Stimulated activated CD8-positive, alpha-beta memory T cell treated with anti-CD3 and anti-CD28 coated beads, Interleukin-12 subunit alpha, Interleukin-12 subunit beta, amount 100 ng/mL, for 1 hour (primary cell): ENCODE results near the gene FBXO5.
A peak's percentile ranks its signal among the peaks of the same experiment; 100 is the strongest.
"Not testable (repeated sequence)": the region's sequence is repeated elsewhere in the genome, so short reads cannot be mapped to it uniquely, and the experiment has no call there.

Source experiments
- DNase-seq: peaks from one replicate; pipeline ENCODE4 v3.0.0-alpha.2; 2020; ENCODE audit warnings: low read depth

FBXO5 gene

GRCh38 chr6:152993431-152993830, 10.6 kb upstream of the FBXO5 start:
- no peak for DNase-seq

- no peak for DNase-seq
Measured at GRCh38 chr6:152986978-152987377, 4.1 kb upstream of the FBXO5 start.

GRCh38 chr6:152985300-152985699, 2.5 kb upstream of the FBXO5 start:
- not testable (repeated sequence) for DNase-seq

- no peak for DNase-seq
Measured at GRCh38 chr6:152984513-152984872, 1.7 kb upstream of the FBXO5 start.

GRCh38 chr6:152983637-152984512, 1.0 kb upstream of the FBXO5 start:
- peak; percentile 90 for DNase-seq

GRCh38 chr6:152981989-152982903, 595 bp downstream of the FBXO5 start:
- no peak for DNase-seq

- DNase-seq = no peak
Measured at GRCh38 chr6:152981219-152981618, 1.6 kb downstream of the FBXO5 start.

DNA sequence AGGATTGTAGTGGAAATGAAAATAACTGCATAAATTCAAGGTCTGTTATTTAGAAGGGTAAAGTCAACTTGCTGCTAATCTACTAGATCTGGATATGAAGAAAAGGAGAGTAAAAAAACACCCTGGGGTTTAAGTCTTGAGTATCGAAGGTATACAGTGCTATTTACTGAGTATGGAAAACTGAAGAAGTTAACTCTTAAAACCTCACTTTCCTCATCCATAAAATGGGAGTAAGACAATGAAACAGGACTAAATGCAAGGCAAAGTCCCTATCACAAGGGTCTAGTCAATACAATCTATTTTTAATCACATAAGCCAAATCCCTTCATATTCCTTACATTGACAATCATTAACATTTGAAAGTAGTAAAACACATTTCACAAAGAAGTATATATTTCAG, 2.2 kb downstream of the FBXO5 start:
- DNase-seq = no peak

- no peak for DNase-seq
Measured at GRCh38 chr6:152979116-152979515, 3.7 kb downstream of the FBXO5 start.

- no peak for DNase-seq
Measured at GRCh38 chr6:152978058-152978457, 4.8 kb downstream of the FBXO5 start.

GRCh38 chr6:152977556-152977955, 5.3 kb downstream of the FBXO5 start:
- DNase-seq = no peak

GRCh38 chr6:152976749-152977148, 6.1 kb downstream of the FBXO5 start:
- no peak for DNase-seq

DNA sequence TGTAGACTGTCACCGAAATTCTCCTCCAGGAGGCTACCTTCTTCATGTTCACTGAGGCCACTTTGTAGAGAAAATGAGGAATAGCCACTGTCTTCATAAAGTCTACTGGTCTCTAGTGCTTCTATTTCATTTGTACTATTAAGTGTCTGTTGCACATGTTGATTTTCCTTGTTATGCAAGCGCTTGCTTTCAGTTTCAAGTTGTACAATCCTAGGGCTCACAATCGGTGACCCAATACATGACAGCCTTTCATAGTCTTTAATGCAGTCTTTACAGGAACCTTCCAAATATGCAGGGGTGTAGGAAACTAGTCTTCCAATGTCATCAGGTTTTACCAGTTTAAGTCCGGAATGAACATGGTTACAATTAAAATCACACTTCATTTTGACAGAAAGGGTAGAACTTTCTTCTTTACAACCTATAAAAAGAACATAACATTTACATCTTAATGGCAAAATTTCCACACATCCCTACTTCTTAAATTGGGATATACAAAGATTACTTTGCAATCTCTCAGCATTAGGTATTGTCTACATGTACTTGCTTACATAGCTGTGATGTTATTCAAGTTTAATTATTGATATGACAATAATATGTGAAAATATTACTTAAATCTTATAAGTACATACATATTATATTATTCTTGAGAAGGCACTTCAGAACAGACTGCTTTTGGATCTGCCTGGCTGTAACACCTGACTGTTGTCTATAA, 7.5 kb downstream of the FBXO5 start:
- DNase-seq = no peak

- no peak for DNase-seq
Measured at GRCh38 chr6:152973916-152974315, 8.9 kb downstream of the FBXO5 start.

GRCh38 chr6:152969688-152970418, 13.0 kb downstream of the FBXO5 start:
- DNase-seq = no peak

DNA sequence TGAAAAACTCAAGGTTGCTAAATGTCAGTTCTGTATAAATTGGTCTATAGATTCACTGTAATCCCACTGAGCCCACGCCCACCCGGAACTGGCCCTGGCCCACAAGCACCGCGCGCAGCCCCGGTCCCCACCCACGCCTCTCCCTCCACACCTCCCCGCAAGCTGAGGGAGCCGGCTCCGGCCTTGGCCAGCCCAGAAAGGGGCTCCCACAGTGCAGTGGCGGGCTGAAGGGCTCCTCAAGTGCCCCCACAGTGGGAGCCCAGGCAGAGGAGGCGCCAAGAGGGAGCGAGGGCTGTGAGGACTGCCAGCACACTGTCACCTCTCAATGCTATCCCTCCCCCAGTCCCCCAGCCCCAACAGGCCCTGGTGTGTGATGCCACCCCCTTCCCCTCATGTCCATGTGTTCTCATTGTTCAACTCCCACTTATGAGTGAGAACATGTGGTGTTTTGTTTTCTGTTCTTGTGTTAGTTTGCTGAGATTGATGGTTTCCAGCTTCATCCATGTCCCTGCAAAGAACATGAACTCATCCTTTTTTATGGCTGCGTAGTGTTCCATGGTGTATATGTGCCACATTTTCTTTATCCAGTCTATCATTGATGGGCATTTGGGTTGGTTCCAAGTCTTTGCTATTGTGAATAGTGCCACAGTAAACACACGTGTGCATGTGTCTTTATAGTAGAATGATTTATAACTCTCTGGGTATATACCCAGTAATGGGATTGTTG, 16.5 kb downstream of the FBXO5 start:
- not testable (repeated sequence) for DNase-seq

DNA sequence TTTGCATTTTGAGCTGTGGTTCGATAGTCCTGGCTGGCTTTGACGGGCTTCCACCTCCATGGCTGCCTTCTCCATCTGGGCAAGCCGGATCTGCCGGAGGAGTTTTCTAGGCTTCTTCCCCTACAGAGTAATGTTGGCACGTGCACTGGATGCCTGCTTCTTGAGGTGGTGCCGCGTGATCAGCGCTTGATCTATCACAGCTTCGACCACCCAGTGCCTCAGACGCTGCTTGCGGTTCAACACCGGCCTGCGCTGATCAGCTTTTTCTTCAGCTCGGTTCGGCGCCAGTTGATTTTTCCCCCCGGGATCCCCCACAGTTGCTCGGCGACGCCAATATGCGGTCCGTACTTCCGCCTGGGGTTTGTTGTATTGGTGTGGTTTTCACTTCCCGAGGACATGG, 23.5 kb downstream of the FBXO5 start:
- no peak for DNase-seq

DNA sequence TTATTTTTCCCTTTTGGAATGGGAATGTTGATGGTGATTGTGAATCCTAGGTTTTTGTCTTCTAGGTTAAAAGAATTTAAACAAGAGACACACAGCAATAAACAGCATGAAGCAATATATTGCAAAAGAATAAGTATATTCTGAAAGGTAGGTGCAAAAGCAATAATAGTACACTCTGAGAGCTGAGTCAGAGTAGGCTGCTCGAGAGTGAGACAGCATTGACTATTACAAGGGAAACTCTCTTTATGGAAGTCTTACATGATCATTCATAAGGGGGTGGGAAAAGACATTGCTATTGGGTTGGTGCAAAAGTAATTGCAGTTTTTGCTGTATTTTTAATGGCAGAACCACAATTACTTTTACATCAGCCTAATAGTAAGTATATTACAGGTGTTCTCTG, 25.0 kb downstream of the FBXO5 start:
- no peak for DNase-seq

DNA sequence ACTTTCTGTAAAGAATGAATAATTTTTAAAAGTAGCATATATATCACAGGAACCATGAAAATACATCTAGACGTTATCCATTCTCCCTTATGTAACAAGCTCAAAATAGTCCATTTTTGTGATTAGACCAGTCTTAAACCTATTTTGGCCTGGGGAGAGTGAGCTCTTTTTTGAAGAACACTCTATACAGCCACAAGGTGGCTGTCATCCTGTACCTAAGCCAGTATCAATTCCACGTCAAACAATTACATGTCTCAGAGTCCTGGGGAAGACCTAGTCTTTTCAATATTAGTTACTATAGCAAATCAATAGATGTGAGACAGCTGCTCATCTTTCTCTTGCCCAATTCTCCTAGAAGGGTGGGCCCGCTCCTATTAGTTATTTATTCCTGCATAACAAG, 28.4 kb downstream of the FBXO5 start:
- no peak for DNase-seq

- no peak for DNase-seq
Measured at GRCh38 chr6:152952866-152953509, 29.9 kb downstream of the FBXO5 start.

DNA sequence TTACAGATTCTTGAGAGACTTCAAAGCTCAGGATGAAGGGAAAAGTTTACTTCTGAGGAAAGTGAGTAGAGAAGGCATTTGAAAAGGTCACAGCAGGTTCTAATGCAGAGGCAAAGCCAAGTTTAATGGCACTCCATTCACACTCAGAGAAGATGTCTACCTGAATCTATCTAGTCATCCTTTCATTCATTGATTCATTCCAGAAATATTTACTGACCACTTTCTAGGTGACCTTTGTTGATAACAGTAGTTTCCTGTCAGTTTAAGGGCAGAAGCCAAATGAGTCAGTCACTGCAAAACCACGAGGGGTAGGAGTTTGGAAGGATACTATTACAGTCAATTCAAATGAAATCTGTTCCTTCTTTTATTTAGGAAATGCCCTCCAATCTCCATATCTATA, 30.8 kb downstream of the FBXO5 start:
- no peak for DNase-seq
